HG02981 (cell line): ENCODE results near the gene PPP1R12B.

Experiments used
- ATAC-seq: cut with Tn5 transposase; IDR thresholded peaks from one replicate; pipeline ENCODE4 v1.9.1; 2021; ENCODE audit warnings: mild to moderate bottlenecking, moderate library complexity; ENCODE audit not compliant: unreplicated experiment

PPP1R12B gene

GRCh38 chr1:202348509-202349205 is at the start of gene PPP1R12B:
TSS of gene PPP1R12B (plus strand) at chr1:202348699. CDS start at chr1:202348852, 153 bp downstream.
- peak; percentile 94 for ATAC-seq

- ATAC-seq, result no peak
Measured at GRCh38 chr1:202302166-202302565, 46.3 kb upstream of the PPP1R12B start.

- no peak for ATAC-seq
Measured at GRCh38 chr1:202304375-202304774, 44.1 kb upstream of the PPP1R12B start.

- no peak for ATAC-seq
Measured at GRCh38 chr1:202305168-202305567, 43.3 kb upstream of the PPP1R12B start.

GRCh38 chr1:202306535-202307345 is 41.8 kb upstream of the PPP1R12B start:
- no peak for ATAC-seq

- no peak for ATAC-seq
Measured at GRCh38 chr1:202310071-202310725, 38.3 kb upstream of the PPP1R12B start.

- no peak for ATAC-seq
Measured at GRCh38 chr1:202310746-202311145, 37.8 kb upstream of the PPP1R12B start.

GRCh38 chr1:202311875-202312635 is 36.4 kb upstream of the PPP1R12B start:
- no peak for ATAC-seq

GRCh38 chr1:202315576-202316168 is 32.8 kb upstream of the PPP1R12B start:
- no peak for ATAC-seq

GRCh38 chr1:202316186-202316585 is 32.3 kb upstream of the PPP1R12B start:
- no peak for ATAC-seq

GRCh38 chr1:202317941-202318925 is 30.3 kb upstream of the PPP1R12B start:
- no peak for ATAC-seq

GRCh38 chr1:202319381-202320080 is 29.0 kb upstream of the PPP1R12B start:
- ATAC-seq, result no peak

- no peak for ATAC-seq
Measured at GRCh38 chr1:202320081-202320405, 28.5 kb upstream of the PPP1R12B start.

GRCh38 chr1:202323731-202324130 is 24.8 kb upstream of the PPP1R12B start:
- ATAC-seq, result no peak

- no peak for ATAC-seq
Measured at GRCh38 chr1:202324646-202325045, 23.9 kb upstream of the PPP1R12B start.

GRCh38 chr1:202329891-202330290 is 18.6 kb upstream of the PPP1R12B start:
- ATAC-seq, result no peak

GRCh38 chr1:202333861-202334260 is 14.6 kb upstream of the PPP1R12B start:
- ATAC-seq, result no peak

- ATAC-seq, result no peak
Measured at GRCh38 chr1:202343652-202344349, 4.7 kb upstream of the PPP1R12B start.
